ENCODE results near the gene CDKN2B-AS1.
A peak's percentile ranks its signal among the peaks of the same experiment; 100 is the strongest.

The CDKN2B-AS1 gene

GRCh38 chr9:22036866-22037626 lies 42.5 kb downstream of the CDKN2B-AS1 start:
- no peak overlapping the region for H3K4me3 ChIP-seq (ENCODE audit: low read depth, low read length)
- TF ChIP-seq, protein P1, sequence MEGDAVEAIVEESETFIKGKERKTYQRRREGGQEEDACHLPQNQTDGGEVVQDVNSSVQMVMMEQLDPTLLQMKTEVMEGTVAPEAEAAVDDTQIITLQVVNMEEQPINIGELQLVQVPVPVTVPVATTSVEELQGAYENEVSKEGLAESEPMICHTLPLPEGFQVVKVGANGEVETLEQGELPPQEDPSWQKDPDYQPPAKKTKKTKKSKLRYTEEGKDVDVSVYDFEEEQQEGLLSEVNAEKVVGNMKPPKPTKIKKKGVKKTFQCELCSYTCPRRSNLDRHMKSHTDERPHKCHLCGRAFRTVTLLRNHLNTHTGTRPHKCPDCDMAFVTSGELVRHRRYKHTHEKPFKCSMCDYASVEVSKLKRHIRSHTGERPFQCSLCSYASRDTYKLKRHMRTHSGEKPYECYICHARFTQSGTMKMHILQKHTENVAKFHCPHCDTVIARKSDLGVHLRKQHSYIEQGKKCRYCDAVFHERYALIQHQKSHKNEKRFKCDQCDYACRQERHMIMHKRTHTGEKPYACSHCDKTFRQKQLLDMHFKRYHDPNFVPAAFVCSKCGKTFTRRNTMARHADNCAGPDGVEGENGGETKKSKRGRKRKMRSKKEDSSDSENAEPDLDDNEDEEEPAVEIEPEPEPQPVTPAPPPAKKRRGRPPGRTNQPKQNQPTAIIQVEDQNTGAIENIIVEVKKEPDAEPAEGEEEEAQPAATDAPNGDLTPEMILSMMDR (IDR thresholded peaks at IDR 0.05; ENCODE audit: low read depth, low read length, missing control alignments), result no peak
- no peak for DNase-seq (ENCODE audit: low read depth)

DNA sequence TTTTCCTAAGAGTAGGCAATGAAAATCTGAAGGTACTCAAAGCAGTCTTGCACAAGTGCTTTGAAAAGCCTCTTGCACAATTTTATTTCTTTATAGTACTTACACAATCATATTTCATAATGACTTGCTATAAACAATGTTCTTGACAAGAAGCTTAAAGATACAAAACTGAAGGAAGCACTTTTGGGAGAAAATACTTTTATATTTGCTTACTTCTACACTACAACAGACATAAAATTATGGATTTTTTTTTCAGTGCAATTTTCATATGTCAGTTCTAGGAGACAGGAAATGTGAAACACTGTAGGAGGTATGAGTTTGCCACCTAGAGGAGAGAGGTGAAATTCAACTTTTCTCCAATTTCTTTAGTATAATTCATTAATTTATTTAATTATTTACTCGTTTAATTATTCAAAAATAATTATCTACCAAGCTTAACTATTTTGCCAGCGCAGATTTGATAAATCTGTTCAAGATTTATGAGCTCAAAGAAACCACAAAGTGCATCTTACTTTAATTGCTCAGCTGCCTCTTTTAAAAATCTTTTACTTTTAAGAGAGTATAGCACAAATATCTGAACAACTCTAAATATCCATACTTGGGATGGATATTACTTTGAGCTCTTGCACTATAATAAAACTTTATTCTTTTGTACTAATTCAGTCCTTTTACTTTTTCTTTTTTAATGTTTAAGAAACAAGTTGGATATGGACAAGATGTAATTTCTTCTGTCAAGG lies 43.5 kb downstream of the CDKN2B-AS1 start:
- TF ChIP-seq, protein P1 (IDR thresholded peaks at IDR 0.05; ENCODE audit: low read depth, low read length, missing control alignments), result peak; percentile 42
- DNase-seq (ENCODE audit: low read depth), result no peak
- no peak overlapping the region for H3K4me3 ChIP-seq (ENCODE audit: low read depth, low read length)

- no peak overlapping the region for H3K4me3 ChIP-seq (ENCODE audit: low read depth, low read length)
- TF ChIP-seq, protein P1 (IDR thresholded peaks at IDR 0.05; ENCODE audit: low read depth, low read length, missing control alignments), result no peak
- no peak for DNase-seq (ENCODE audit: low read depth)
These were observed 44.7 kb downstream of the CDKN2B-AS1 start for GRCh38 chr9:22039258-22039657.

GRCh38 chr9:22040760-22041159 lies 46.2 kb downstream of the CDKN2B-AS1 start:
- TF ChIP-seq, protein P1 (IDR thresholded peaks at IDR 0.05; ENCODE audit: low read depth, low read length, missing control alignments), result no peak
- no peak overlapping the region for H3K4me3 ChIP-seq (ENCODE audit: low read depth, low read length)
- DNase-seq (ENCODE audit: low read depth), result no peak

DNA sequence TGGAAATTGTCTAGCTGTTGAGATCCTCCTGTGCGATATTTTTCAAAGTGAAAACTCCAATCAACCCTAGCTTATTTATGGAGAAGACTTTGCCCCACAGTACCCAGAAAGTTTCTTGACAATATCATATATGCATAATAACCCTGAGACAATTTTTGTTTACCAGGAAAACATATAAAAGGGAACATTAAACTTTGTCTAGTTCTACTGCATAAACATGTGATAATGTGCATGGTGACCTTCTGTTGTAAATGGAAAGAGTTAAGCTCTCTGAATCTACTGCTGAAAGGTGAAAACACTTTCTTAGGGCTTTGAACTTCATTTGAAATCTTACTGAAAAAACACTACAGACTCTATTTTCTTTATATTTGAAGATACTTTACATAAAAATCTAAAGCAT lies 46.8 kb downstream of the CDKN2B-AS1 start:
- no peak overlapping the region for H3K4me3 ChIP-seq (ENCODE audit: low read depth, low read length)
- TF ChIP-seq, protein P1 (IDR thresholded peaks at IDR 0.05; ENCODE audit: low read depth, low read length, missing control alignments), result no peak
- DNase-seq (ENCODE audit: low read depth), result no peak

DNA sequence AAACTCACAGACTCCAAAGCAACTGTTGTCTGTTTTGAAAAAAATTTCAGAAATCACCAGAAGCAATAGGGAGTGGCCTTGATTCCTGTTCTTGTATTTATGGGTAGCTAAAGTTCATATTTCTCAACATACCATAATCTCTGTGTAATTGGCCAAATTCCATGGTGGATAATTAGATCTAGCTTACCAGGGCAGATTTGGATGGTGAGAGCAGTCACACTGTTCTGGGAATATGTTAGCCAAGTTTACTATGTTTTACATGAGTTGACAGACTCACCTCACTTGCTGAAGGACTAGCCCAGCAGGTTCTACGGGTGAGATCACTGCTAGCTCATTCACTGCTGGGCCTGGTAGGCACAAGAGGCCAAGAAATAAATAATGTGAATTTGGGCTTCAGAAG lies 47.2 kb downstream of the CDKN2B-AS1 start:
- H3K4me3 ChIP-seq (ENCODE audit: low read depth, low read length), result no peak overlapping the region
- DNase-seq (ENCODE audit: low read depth), result no peak
- TF ChIP-seq, protein P1 (IDR thresholded peaks at IDR 0.05; ENCODE audit: low read depth, low read length, missing control alignments), result no peak
